Cardiac muscle cell (in vitro differentiated cells and primary cell): ENCODE measurements around the gene CNIH3. TPM values are rescaled to one million over a fixed set of nuclear protein-coding genes. Genes with fewer than 3 reads are reported as not detected.
A peak's percentile ranks its signal among the peaks of the same experiment; 100 is the strongest.

Source experiments
- DNase-seq, 2 donors: peaks; one replicate each; pipeline versions ENCODE4 v3.0.0 to v3.0.0-alpha.2; 2010 to 2017; ENCODE audit warnings: low read depth in 1 of 2, low spot score in 1 of 2
- H3K27ac ChIP-seq: fragments of 200-600 bp; sonication (generic); 2 replicates; pipeline ENCODE4 v1.5.1; 2016
- H3K27me3 ChIP-seq: fragments of 200-600 bp; sonication (generic); 2 replicates; pipeline ENCODE4 v1.6.0; 2016; ENCODE audit warnings: control low read depth
- H3K36me3 ChIP-seq: fragments of 200-600 bp; sonication (generic); 2 replicates; pipeline ENCODE4 v1.5.1; 2016; ENCODE audit warnings: control low read depth
- H3K4me1 ChIP-seq: fragments of 200-600 bp; sonication (generic); 2 replicates; pipeline ENCODE4 v1.8.1; 2017; ENCODE audit warnings: low read depth, mild to moderate bottlenecking, mixed run types
- H3K4me3 ChIP-seq: fragments of 200-600 bp; sonication (generic); 2 replicates; pipeline ENCODE4 v1.5.1; 2016; ENCODE audit warnings: mild to moderate bottlenecking
- H3K9me3 ChIP-seq: fragments of 200-600 bp; sonication (generic); 2 replicates; pipeline ENCODE4 v1.5.1; 2017; ENCODE audit warnings: low read depth, mild to moderate bottlenecking, control low read depth
- polyA plus RNA-seq: library from polyadenylated mRNA; unstranded; fragments of >200 nt; fragmentation: Nextera tagmentation; extraction: Ambion mirVana; gene quantifications from 2 replicates; pipeline ENCODE4 v1.2.1, GENCODE V29; 2016
- total RNA-seq: library from RNA; depleted of rRNA; stranded (reverse); fragments of >200 nt; gene quantifications from 2 replicates; pipeline ENCODE4 v1.2.3, GENCODE V29; 2016
- TF ChIP-seq, protein P1 (sequence below): IDR thresholded peaks from 2 replicates; pipeline ENCODE4 v1.5.1; 2012; ENCODE audit warnings: low read depth, mild to moderate bottlenecking, low read length

Gene CNIH3
- total and polyA plus RNA-seq, 2 experiments from 2014 or later, result 3.2 to 4.2 TPM

GRCh38 chr1:224773646-224774045 is 157.5 kb downstream of the CNIH3 start:
- TF ChIP-seq, protein P1, sequence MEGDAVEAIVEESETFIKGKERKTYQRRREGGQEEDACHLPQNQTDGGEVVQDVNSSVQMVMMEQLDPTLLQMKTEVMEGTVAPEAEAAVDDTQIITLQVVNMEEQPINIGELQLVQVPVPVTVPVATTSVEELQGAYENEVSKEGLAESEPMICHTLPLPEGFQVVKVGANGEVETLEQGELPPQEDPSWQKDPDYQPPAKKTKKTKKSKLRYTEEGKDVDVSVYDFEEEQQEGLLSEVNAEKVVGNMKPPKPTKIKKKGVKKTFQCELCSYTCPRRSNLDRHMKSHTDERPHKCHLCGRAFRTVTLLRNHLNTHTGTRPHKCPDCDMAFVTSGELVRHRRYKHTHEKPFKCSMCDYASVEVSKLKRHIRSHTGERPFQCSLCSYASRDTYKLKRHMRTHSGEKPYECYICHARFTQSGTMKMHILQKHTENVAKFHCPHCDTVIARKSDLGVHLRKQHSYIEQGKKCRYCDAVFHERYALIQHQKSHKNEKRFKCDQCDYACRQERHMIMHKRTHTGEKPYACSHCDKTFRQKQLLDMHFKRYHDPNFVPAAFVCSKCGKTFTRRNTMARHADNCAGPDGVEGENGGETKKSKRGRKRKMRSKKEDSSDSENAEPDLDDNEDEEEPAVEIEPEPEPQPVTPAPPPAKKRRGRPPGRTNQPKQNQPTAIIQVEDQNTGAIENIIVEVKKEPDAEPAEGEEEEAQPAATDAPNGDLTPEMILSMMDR, result no peak
- H3K4me3 ChIP-seq, result no peak overlapping the region
- no peak for DNase-seq
- no peaks in the 10 kb centered on the region for H3K36me3 ChIP-seq
- H3K4me1 ChIP-seq, result no peaks in the 10 kb centered on the region
- no peak overlapping the region for H3K27ac ChIP-seq
- no peaks in the 10 kb centered on the region for H3K9me3 ChIP-seq
- H3K27me3 ChIP-seq, result no peaks in the 10 kb centered on the region

- DNase-seq, result no peak
- Histone ChIP-seq H3K27ac (no peak overlapping the region), H3K9me3 (no peaks in the 10 kb centered on the region), H3K4me3 (no peak overlapping the region), H3K4me1 (no peaks in the 10 kb centered on the region), H3K36me3 (no peaks in the 10 kb centered on the region), H3K27me3 (no peaks in the 10 kb centered on the region)
- TF ChIP-seq, protein P1, result peak; percentile 10
These were observed 158.3 kb downstream of the CNIH3 start for GRCh38 chr1:224774378-224774777.

GRCh38 chr1:224777180-224777579 is 161.1 kb downstream of the CNIH3 start:
- Histone ChIP-seq H3K27me3 (no peaks in the 10 kb centered on the region), H3K4me3 (no peak overlapping the region), H3K27ac (no peak overlapping the region), H3K4me1 (no peaks in the 10 kb centered on the region), H3K36me3 (no peaks in the 10 kb centered on the region), H3K9me3 (no peaks in the 10 kb centered on the region)
- TF ChIP-seq, protein P1, result no peak
- no peak for DNase-seq

GRCh38 chr1:224779536-224779935 is 163.4 kb downstream of the CNIH3 start:
- Histone ChIP-seq H3K27ac (no peak overlapping the region), H3K4me3 (no peak overlapping the region), H3K36me3 (no peaks in the 10 kb centered on the region), H3K9me3 (no peaks in the 10 kb centered on the region), H3K27me3 (no peaks in the 10 kb centered on the region), H3K4me1 (no peaks in the 10 kb centered on the region)
- DNase-seq, result no peak
- TF ChIP-seq, protein P1, result no peak

GRCh38 chr1:224780736-224781135 is 164.6 kb downstream of the CNIH3 start:
- no peak overlapping the region for H3K4me3 ChIP-seq
- H3K36me3 ChIP-seq, result no peaks in the 10 kb centered on the region
- H3K9me3 ChIP-seq, result no peaks in the 10 kb centered on the region
- H3K4me1 ChIP-seq, result no peaks in the 10 kb centered on the region
- no peaks in the 10 kb centered on the region for H3K27me3 ChIP-seq
- TF ChIP-seq, protein P1, result no peak
- no peak for DNase-seq
- no peak overlapping the region for H3K27ac ChIP-seq

GRCh38 chr1:224781800-224782199 is 165.7 kb downstream of the CNIH3 start:
- DNase-seq, result no peak
- Histone ChIP-seq H3K4me1 (no peaks in the 10 kb centered on the region), H3K9me3 (no peaks in the 10 kb centered on the region), H3K27ac (no peak overlapping the region), H3K27me3 (no peaks in the 10 kb centered on the region), H3K36me3 (no peaks in the 10 kb centered on the region), H3K4me3 (no peak overlapping the region)
- TF ChIP-seq, protein P1, result no peak
